Measurements from ENCODE around the gene GTF2I.

DNA sequence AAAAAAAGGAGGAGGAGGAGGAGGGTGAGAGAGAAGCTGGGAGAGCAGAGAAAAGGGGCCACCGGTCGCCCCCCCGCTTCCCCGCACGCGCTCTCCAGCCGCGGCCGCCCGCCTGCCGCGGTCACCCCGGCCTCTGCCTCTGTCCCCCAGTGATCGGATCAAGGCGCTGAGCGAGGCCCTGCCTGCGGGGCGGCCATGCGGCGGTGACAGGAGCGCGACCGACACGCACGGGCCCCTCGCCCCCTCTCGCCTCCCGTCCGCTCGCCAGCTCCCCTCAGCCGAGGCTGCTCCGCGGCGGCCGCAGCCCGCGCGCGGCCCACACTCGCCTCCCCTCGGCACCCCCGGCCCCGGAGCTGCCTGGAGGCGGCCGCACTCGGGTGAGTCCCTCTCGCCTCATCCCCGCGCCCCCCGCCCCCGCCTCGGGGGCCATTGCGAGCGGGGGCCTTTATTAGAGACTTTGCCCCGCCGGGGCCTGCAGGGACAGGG, at the start of gene GTF2I:
- TF ChIP-seq POLR2AphosphoS5 (IDR thresholded peaks at IDR 0.05; ENCODE audit: low read length) (no peak), DPF2 (IDR thresholded peaks at IDR 0.05) (peak; percentile 50), SRF (IDR thresholded peaks at IDR 0.05; ENCODE audit: low read depth in 2 of 2, low read length in 2 of 2) (no peak), JUND (IDR thresholded peaks at IDR 0.05; ENCODE audit: low read depth, low read length) (no peak), FOXK2 (IDR thresholded peaks at IDR 0.05) (no peak), BMI1 (IDR thresholded peaks at IDR 0.05; ENCODE audit: borderline replicate concordance) (no peak), ESRRA (IDR thresholded peaks at IDR 0.05; ENCODE audit: low read length) (no peak)
- TF ChIP-seq, protein P1, sequence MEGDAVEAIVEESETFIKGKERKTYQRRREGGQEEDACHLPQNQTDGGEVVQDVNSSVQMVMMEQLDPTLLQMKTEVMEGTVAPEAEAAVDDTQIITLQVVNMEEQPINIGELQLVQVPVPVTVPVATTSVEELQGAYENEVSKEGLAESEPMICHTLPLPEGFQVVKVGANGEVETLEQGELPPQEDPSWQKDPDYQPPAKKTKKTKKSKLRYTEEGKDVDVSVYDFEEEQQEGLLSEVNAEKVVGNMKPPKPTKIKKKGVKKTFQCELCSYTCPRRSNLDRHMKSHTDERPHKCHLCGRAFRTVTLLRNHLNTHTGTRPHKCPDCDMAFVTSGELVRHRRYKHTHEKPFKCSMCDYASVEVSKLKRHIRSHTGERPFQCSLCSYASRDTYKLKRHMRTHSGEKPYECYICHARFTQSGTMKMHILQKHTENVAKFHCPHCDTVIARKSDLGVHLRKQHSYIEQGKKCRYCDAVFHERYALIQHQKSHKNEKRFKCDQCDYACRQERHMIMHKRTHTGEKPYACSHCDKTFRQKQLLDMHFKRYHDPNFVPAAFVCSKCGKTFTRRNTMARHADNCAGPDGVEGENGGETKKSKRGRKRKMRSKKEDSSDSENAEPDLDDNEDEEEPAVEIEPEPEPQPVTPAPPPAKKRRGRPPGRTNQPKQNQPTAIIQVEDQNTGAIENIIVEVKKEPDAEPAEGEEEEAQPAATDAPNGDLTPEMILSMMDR (IDR thresholded peaks at IDR 0.05 in 2 of 3, conservative IDR thresholded peaks at IDR 0.05 in 1 of 3; ENCODE audit: control insufficient read depth in 2 of 3, extremely low read depth in 1 of 3, insufficient read depth in 1 of 3, low read depth in 3 of 3, low read length in 3 of 3) = no peak
- TF ChIP-seq, protein P2, sequence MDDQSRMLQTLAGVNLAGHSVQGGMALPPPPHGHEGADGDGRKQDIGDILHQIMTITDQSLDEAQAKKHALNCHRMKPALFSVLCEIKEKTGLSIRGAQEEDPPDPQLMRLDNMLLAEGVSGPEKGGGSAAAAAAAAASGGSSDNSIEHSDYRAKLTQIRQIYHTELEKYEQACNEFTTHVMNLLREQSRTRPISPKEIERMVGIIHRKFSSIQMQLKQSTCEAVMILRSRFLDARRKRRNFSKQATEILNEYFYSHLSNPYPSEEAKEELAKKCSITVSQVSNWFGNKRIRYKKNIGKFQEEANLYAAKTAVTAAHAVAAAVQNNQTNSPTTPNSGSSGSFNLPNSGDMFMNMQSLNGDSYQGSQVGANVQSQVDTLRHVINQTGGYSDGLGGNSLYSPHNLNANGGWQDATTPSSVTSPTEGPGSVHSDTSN (IDR thresholded peaks at IDR 0.05; ENCODE audit: insufficient replicate concordance, low read depth, low read length) = no peak
- TF ChIP-seq, protein P3, sequence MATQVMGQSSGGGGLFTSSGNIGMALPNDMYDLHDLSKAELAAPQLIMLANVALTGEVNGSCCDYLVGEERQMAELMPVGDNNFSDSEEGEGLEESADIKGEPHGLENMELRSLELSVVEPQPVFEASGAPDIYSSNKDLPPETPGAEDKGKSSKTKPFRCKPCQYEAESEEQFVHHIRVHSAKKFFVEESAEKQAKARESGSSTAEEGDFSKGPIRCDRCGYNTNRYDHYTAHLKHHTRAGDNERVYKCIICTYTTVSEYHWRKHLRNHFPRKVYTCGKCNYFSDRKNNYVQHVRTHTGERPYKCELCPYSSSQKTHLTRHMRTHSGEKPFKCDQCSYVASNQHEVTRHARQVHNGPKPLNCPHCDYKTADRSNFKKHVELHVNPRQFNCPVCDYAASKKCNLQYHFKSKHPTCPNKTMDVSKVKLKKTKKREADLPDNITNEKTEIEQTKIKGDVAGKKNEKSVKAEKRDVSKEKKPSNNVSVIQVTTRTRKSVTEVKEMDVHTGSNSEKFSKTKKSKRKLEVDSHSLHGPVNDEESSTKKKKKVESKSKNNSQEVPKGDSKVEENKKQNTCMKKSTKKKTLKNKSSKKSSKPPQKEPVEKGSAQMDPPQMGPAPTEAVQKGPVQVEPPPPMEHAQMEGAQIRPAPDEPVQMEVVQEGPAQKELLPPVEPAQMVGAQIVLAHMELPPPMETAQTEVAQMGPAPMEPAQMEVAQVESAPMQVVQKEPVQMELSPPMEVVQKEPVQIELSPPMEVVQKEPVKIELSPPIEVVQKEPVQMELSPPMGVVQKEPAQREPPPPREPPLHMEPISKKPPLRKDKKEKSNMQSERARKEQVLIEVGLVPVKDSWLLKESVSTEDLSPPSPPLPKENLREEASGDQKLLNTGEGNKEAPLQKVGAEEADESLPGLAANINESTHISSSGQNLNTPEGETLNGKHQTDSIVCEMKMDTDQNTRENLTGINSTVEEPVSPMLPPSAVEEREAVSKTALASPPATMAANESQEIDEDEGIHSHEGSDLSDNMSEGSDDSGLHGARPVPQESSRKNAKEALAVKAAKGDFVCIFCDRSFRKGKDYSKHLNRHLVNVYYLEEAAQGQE (IDR thresholded peaks at IDR 0.05; ENCODE audit: low read depth, low read length) = no peak
- TF ChIP-seq, protein P4, sequence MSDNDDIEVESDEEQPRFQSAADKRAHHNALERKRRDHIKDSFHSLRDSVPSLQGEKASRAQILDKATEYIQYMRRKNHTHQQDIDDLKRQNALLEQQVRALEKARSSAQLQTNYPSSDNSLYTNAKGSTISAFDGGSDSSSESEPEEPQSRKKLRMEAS (IDR thresholded peaks at IDR 0.05; ENCODE audit: low read depth, low read length) = no peak
- TF ChIP-seq, protein P5, sequence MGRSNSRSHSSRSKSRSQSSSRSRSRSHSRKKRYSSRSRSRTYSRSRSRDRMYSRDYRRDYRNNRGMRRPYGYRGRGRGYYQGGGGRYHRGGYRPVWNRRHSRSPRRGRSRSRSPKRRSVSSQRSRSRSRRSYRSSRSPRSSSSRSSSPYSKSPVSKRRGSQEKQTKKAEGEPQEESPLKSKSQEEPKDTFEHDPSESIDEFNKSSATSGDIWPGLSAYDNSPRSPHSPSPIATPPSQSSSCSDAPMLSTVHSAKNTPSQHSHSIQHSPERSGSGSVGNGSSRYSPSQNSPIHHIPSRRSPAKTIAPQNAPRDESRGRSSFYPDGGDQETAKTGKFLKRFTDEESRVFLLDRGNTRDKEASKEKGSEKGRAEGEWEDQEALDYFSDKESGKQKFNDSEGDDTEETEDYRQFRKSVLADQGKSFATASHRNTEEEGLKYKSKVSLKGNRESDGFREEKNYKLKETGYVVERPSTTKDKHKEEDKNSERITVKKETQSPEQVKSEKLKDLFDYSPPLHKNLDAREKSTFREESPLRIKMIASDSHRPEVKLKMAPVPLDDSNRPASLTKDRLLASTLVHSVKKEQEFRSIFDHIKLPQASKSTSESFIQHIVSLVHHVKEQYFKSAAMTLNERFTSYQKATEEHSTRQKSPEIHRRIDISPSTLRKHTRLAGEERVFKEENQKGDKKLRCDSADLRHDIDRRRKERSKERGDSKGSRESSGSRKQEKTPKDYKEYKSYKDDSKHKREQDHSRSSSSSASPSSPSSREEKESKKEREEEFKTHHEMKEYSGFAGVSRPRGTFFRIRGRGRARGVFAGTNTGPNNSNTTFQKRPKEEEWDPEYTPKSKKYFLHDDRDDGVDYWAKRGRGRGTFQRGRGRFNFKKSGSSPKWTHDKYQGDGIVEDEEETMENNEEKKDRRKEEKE (IDR thresholded peaks at IDR 0.05) = peak; percentile 30; the same call in 1 of the 2 replicates
- TF ChIP-seq, protein P6, sequence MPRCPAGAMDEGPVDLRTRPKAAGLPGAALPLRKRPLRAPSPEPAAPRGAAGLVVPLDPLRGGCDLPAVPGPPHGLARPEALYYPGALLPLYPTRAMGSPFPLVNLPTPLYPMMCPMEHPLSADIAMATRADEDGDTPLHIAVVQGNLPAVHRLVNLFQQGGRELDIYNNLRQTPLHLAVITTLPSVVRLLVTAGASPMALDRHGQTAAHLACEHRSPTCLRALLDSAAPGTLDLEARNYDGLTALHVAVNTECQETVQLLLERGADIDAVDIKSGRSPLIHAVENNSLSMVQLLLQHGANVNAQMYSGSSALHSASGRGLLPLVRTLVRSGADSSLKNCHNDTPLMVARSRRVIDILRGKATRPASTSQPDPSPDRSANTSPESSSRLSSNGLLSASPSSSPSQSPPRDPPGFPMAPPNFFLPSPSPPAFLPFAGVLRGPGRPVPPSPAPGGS (IDR thresholded peaks at IDR 0.05; ENCODE audit: borderline replicate concordance, insufficient read depth, low read depth, low read length, poor library complexity, severe bottlenecking) = no peak
